BLaER1 treated with 17β-estradiol and CSF1 and Interleukin-3, amounts not matched to agents 10 nM and 100 nM (cell line): Measurements from ENCODE around the gene HSPA4.
A peak's percentile ranks its signal among the peaks of the same experiment; 100 is the strongest.

Experiments used
- H3K27ac ChIP-seq, 11 experiments: shearing (Covaris generic); formaldehyde crosslinking; 2 replicates each; pipeline ENCODE4 v1.8.1; 2022
- H3K27me3 ChIP-seq, 11 experiments: shearing (Covaris generic); formaldehyde crosslinking; 2 replicates each; pipeline ENCODE4 v1.8.1; 2022
- H3K36me3 ChIP-seq, 11 experiments: shearing (Covaris generic); formaldehyde crosslinking; 2 replicates each; pipeline ENCODE4 v1.8.1; 2022
- H3K4me1 ChIP-seq, 10 experiments: shearing (Covaris generic); formaldehyde crosslinking; 2 replicates each; pipeline ENCODE4 v1.8.1; 2022
- H3K4me2 ChIP-seq, 11 experiments: shearing (Covaris generic); formaldehyde crosslinking; 2 replicates each; pipeline ENCODE4 v1.8.1; 2022
- H3K4me3 ChIP-seq, 10 experiments: shearing (Covaris generic); formaldehyde crosslinking; 2 replicates each; pipeline ENCODE4 v1.8.1; 2022
- H3K9ac ChIP-seq, 11 experiments: shearing (Covaris generic); formaldehyde crosslinking; 2 replicates each; pipeline ENCODE4 v1.8.1; 2022
- H3K9me3 ChIP-seq, 11 experiments: shearing (Covaris generic); formaldehyde crosslinking; replicated peaks in 1 of 11; 2 replicates each; pipeline ENCODE4 v1.8.1; 2022
- H4K20me1 ChIP-seq, 11 experiments: shearing (Covaris generic); formaldehyde crosslinking; 2 replicates each; pipeline ENCODE4 v1.8.1; 2022
- Cebpa-rat ChIP-seq, 11 experiments: shearing (Covaris generic); IDR thresholded peaks; 2 replicates each; pipeline ENCODE4 v1.8.1; 2022

The HSPA4 gene

DNA sequence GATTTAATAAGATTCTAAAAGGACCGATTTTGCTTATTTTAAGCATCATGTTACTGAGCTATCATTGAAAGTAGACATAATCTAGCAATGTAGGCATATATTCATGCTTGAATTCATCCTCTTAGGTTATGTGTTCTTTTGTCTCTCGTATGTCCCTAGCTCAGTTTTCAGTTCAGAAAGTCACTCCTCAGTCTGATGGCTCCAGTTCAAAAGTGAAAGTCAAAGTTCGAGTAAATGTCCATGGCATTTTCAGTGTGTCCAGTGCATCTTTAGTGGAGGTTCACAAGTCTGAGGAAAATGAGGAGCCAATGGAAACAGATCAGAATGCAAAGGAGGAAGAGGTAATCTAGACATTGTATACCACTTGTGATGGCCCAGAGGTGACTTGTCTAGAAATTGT lies 39.2 kb downstream of the HSPA4 start:
- Histone ChIP-seq H3K4me2 (no peak overlapping the region), H3K27ac (no peak overlapping the region), H4K20me1 (peaks cover 10 to 58% (median 33%) of the 10 kb centered on the region in 11 experiments; a peak in 19 of 22 replicates), H3K27me3 (no peaks in the 10 kb centered on the region), H3K4me1 (no peaks in the 10 kb centered on the region), H3K4me3 (no peak overlapping the region), H3K9me3 (no peaks in the 10 kb centered on the region; a peak in 1 of 22 replicates), H3K9ac (no peak overlapping the region), H3K36me3 (peaks cover 96 to 100% (median 99%) of the 10 kb centered on the region in 11 experiments)
- no peak for TF ChIP-seq Cebpa-rat (IDR thresholded peaks at IDR 0.05)

DNA sequence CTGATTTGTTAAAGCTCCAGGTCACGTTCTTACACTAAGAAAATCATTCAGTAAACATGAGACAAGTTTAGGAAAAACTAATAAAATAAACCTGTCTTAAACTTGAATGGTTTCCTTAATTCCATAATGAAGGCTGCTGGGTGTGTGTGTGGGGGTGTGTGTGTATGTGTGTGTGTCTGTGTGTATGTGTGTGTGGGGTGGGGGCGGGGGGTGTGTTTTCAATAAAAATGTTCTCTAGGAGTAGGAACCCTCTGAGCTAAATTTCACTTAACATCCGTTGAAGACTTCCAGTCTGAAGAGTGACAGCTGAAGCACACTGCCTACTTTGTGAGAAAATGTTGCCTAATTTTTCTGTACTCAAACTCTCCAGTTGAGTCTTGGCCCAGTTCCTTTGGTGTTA lies 54.5 kb downstream of the HSPA4 start:
- peak overlapping the region in 7 of 11 experiments; percentile 59 to 66 (median 63); a peak in 13 of 22 replicates for H3K4me2 ChIP-seq
- no peaks in the 10 kb centered on the region for H3K27me3 ChIP-seq
- TF ChIP-seq Cebpa-rat (IDR thresholded peaks at IDR 0.05) = no peak
- peak overlapping the region in 4 of 11 experiments; percentile 15 to 45 (median 34); a peak in 5 of 22 replicates for H3K9ac ChIP-seq
- H3K4me1 ChIP-seq = peaks cover 13 to 69% (median 58%) of the 10 kb centered on the region in 10 experiments; a peak in 19 of 20 replicates
- no peak overlapping the region for H3K4me3 ChIP-seq
- no peaks in the 10 kb centered on the region for H3K9me3 ChIP-seq
- H3K36me3 ChIP-seq = peaks cover 38 to 56% (median 45%) of the 10 kb centered on the region in 11 experiments
- peak overlapping the region in 7 of 11 experiments; percentile 25 to 71 (median 58); a peak in 14 of 22 replicates for H3K27ac ChIP-seq
- H4K20me1 ChIP-seq = peaks cover 4 to 44% (median 19%) of the 10 kb centered on the region in 11 experiments; a peak in 11 of 22 replicates

DNA sequence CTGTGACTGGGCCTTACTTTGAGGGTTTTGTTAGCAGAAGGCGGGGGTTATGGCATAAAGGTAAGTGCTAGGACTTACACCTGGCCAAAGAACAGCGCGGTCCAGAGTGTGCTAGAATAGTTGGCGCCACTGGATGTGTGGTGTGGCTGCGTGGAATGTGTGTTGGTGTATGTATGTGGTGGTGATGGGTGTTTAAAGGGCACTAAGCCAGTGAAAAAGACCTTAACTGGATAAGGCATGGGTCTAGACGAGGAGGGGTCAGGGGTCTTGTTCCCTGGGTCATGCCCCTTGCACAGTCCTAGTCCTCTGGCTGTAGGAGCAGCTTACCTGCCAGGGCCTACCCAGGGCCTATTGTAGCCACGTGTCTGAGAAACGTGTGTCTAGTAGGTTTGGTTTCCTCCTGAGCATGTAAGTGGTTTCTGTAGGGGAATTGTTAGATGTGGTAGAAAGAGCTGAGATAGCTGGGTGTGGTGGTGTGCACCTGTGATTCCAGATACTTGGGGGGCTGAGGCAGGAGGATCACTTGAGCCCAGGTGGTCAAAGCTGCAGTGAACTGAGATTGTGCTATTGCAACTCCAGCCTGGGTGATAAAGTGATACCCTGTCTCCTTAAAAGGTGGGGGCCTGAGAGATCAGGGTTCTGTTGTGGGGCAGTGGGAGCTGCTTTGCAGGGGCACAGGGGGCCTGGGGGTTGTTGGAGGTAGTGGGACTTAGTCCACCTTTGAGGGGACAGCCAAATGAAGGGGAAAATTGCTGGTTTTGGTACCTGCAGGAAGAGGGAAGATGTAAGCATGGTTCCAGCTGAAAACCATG lies 55.2 kb downstream of the HSPA4 start:
- no peaks in the 10 kb centered on the region for H3K9me3 ChIP-seq
- H3K4me2 ChIP-seq = peak overlapping the region in 6 of 11 experiments; percentile 59 to 66 (median 63); a peak in 13 of 22 replicates
- H3K36me3 ChIP-seq = peaks cover 31 to 50% (median 39%) of the 10 kb centered on the region in 11 experiments
- TF ChIP-seq Cebpa-rat (IDR thresholded peaks at IDR 0.05) = no peak
- H3K27ac ChIP-seq = peak overlapping the region in 7 of 11 experiments; percentile 25 to 71 (median 58); a peak in 14 of 22 replicates
- peak overlapping the region in 4 of 11 experiments; percentile 15 to 45 (median 34); a peak in 4 of 22 replicates for H3K9ac ChIP-seq
- no peak overlapping the region for H3K4me3 ChIP-seq
- peaks cover 13 to 75% (median 64%) of the 10 kb centered on the region in 10 experiments; a peak in 19 of 20 replicates for H3K4me1 ChIP-seq
- H4K20me1 ChIP-seq = peaks cover 4 to 44% (median 19%) of the 10 kb centered on the region in 11 experiments; a peak in 11 of 22 replicates
- no peaks in the 10 kb centered on the region for H3K27me3 ChIP-seq

DNA sequence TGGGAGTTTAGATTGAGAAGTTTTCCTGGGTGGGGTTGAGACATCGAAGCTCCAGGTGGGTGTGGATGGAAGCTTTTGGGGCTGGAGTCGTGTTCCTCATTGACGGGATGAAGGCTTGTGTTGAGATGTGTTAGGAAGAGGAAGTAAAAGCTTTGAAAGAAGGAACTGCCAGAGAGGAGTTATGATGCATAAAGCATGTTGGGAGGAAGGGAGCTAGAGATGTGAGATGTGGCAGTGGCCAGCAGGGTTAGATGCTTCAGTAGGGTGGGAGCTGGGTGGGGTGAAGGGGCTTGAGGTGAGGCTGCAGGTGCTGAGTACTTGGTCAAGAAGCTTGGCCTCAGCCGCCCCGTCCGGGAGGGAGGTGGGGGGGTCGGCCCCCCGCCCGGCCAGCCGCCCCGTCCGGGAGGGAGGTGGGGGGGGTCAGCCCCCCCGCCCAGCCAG lies 56.7 kb downstream of the HSPA4 start:
- peak overlapping the region in 8 of 11 experiments; percentile 28 to 58 (median 46); a peak in 14 of 22 replicates for H3K27ac ChIP-seq
- peaks cover 16 to 35% (median 24%) of the 10 kb centered on the region in 11 experiments for H3K36me3 ChIP-seq
- TF ChIP-seq Cebpa-rat (IDR thresholded peaks at IDR 0.05) = no peak
- no peak overlapping the region for H3K4me3 ChIP-seq
- peak overlapping the region in 1 of 11 experiments; percentile 15; a peak in 2 of 22 replicates for H3K9ac ChIP-seq
- H3K4me2 ChIP-seq = peak overlapping the region in 9 of 11 experiments; percentile 11 to 58 (median 43); a peak in 13 of 22 replicates
- H4K20me1 ChIP-seq = peaks cover 4 to 37% (median 19%) of the 10 kb centered on the region in 11 experiments; a peak in 11 of 22 replicates
- no peaks in the 10 kb centered on the region for H3K9me3 ChIP-seq
- peaks cover 6 to 76% (median 66%) of the 10 kb centered on the region in 10 experiments; a peak in 18 of 20 replicates for H3K4me1 ChIP-seq
- H3K27me3 ChIP-seq = no peaks in the 10 kb centered on the region

DNA sequence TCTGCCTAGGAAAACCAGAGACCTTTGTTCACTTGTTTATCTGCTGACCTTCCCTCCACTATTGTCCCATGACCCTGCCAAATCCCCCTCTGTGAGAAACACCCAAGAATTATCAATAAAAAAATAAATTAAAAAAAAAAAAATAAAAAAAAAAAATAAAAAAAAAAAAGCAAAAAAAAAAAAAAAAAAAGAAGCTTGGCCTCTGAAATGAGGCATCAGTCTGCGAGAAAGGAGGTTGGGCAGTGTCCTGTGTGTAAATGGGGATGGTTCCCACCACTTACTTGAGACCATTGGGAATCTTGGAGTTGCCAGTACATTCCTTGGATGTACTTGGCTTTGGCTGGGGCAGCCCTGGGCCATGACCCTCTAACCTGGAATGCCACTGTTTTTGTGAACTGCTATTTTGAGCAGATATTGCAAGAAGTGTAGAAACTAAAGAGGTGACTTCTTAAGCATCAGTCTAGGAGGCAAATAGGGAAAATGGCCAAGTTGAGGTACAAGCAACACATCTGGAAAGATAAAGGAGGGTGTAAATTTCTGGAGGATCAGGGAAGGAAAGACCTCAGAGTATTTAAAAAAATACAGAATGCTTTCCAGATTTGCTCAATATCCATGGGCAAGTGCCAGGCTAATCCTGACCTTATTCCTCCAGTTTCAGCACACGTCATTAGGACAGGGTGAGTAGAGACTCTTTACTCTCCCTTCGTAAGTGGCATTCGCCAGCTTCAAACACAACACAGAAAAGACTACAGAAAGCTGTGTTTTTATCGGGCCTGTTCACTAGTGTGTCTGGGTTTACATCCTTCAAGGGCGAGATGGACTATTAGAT lies 58.1 kb downstream of the HSPA4 start:
- H3K9ac ChIP-seq = no peak overlapping the region
- H3K9me3 ChIP-seq = no peaks in the 10 kb centered on the region
- no peak overlapping the region for H3K4me2 ChIP-seq
- no peak for TF ChIP-seq Cebpa-rat (IDR thresholded peaks at IDR 0.05)
- no peaks in the 10 kb centered on the region for H3K27me3 ChIP-seq
- no peak overlapping the region for H3K4me3 ChIP-seq
- peaks cover 6 to 76% (median 66%) of the 10 kb centered on the region in 10 experiments; a peak in 18 of 20 replicates for H3K4me1 ChIP-seq
- peaks cover 2 to 21% (median 10%) of the 10 kb centered on the region in 11 experiments for H3K36me3 ChIP-seq
- no peak overlapping the region for H3K27ac ChIP-seq
- H4K20me1 ChIP-seq = peaks cover 4 to 28% (median 10%) of the 10 kb centered on the region in 11 experiments; a peak in 9 of 22 replicates

DNA sequence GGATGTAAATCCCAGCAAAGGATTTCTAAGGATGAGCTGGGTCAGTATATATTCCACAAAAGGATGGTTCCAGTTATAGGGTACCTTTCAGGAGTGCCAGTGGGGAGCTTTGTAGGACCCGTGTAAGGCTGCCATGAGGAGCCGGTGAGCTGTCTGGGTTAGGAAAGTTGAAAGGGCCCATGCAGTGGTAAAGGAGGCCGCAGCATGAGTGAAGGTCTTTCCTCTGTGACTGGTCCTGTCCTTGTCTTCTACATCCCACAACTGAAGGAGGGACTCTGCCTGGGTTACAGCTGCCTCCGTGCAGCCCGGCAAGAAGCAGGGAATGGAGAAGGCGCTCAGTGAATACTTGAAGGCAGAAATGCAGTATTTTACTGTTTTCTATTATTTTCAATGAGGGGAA lies 58.9 kb downstream of the HSPA4 start:
- Histone ChIP-seq H3K4me2 (peak overlapping the region in 4 of 11 experiments; percentile 3 to 23 (median 14); a peak in 5 of 22 replicates), H3K27me3 (no peaks in the 10 kb centered on the region), H3K4me1 (peaks cover 6 to 76% (median 61%) of the 10 kb centered on the region in 10 experiments; a peak in 18 of 20 replicates), H3K9ac (peak overlapping the region in 1 of 11 experiments; percentile 14; a peak in 2 of 22 replicates), H3K27ac (no peak overlapping the region), H4K20me1 (peaks cover 0 to 21% (median 5%) of the 10 kb centered on the region in 11 experiments; a peak in 6 of 22 replicates), H3K36me3 (peaks cover 0 to 12% (median 5%) of the 10 kb centered on the region in 11 experiments; a peak in 12 of 22 replicates), H3K4me3 (no peak overlapping the region), H3K9me3 (no peaks in the 10 kb centered on the region)
- TF ChIP-seq Cebpa-rat (IDR thresholded peaks at IDR 0.05) = no peak

DNA sequence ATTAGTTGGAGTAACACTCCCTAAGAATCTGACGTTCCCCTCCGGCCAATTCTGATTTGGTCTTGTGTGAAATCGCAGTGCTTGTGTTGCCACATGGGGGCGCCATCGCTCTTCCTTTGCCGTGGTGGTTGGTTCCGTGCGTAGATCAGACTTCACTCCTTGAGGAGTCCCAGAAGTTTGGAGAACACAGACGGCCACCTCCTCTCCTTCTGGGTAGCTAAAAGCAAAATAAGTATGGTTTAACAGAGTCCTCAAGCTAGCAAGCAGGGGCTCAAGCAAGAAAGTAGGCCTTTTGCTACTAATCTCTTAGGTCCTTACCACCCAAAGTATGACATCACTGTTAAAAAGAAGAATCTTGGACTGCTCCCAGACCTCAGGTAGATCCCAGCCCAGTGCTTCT lies 59.5 kb downstream of the HSPA4 start:
- H3K4me3 ChIP-seq = no peak overlapping the region
- no peaks in the 10 kb centered on the region for H3K27me3 ChIP-seq
- TF ChIP-seq Cebpa-rat (IDR thresholded peaks at IDR 0.05) = no peak
- peak overlapping the region in 6 of 11 experiments; percentile 7 to 68 (median 18); a peak in 6 of 22 replicates for H3K4me2 ChIP-seq
- H3K36me3 ChIP-seq = peaks cover 0 to 8% (median 5%) of the 10 kb centered on the region in 11 experiments; a peak in 9 of 22 replicates
- no peak overlapping the region; a peak in 1 of 22 replicates for H3K9ac ChIP-seq
- peaks cover 6 to 70% (median 55%) of the 10 kb centered on the region in 10 experiments; a peak in 18 of 20 replicates for H3K4me1 ChIP-seq
- no peak overlapping the region for H3K27ac ChIP-seq
- H4K20me1 ChIP-seq = peaks cover 0 to 20% (median 5%) of the 10 kb centered on the region in 11 experiments; a peak in 6 of 22 replicates
- H3K9me3 ChIP-seq = no peaks in the 10 kb centered on the region

DNA sequence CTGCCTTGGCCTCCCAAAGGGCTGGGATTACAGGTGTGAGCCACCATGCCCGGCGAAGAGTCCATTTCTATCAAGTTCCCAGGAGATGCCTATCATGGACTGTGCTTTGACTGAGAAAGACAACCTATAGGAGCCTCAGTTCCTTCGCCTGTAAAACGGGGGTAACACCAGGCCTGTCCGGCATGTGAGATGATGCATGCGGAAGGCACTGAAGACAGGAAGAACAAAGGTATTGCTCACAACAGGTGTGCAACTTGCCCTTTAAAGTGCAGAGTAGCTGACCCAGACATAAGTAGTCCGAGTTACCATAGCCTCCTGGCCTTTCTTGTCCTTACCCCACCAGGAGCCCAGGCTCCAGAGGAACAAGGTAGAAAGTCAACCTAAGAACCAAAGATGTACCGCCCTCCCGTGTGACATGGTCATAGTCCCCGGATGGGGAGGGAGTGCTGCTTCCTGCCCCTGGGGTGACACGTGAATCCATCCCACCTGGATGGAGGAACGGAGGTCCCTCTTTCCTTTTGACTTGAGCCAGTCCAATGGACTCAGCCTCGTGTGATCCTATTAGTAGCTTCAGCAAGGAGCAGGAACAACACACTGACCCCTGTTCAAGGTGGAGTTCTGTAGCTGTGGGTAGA lies 60.3 kb downstream of the HSPA4 start:
- H3K4me2 ChIP-seq = peak overlapping the region in 5 of 11 experiments; percentile 45 to 68 (median 58); a peak in 5 of 22 replicates
- peaks cover 0 to 12% (median under 1%) of the 10 kb centered on the region in 11 experiments; a peak in 4 of 22 replicates for H4K20me1 ChIP-seq
- H3K4me3 ChIP-seq = no peak overlapping the region
- no peak for TF ChIP-seq Cebpa-rat (IDR thresholded peaks at IDR 0.05)
- H3K9ac ChIP-seq = no peak overlapping the region
- no peak overlapping the region for H3K27ac ChIP-seq
- peaks cover 6 to 62% (median 47%) of the 10 kb centered on the region in 10 experiments; a peak in 18 of 20 replicates for H3K4me1 ChIP-seq
- H3K9me3 ChIP-seq = no peaks in the 10 kb centered on the region
- H3K27me3 ChIP-seq = no peaks in the 10 kb centered on the region
- H3K36me3 ChIP-seq = no peaks in the 10 kb centered on the region; a peak in 1 of 22 replicates
